RWPE2 (cell line): ENCODE measurements around the gene DMD.

ENCODE experiments used
- ATAC-seq: fragments of 200-7000 bp; cut with Tn5 transposase; 3 replicates; pipeline ENCODE4 v1.9.1; 2021; ENCODE audit warnings: low read depth
- DNase-seq: peaks from one replicate; pipeline ENCODE4 v3.0.0-alpha.2; 2020; ENCODE audit warnings: low spot score
- H3K27ac ChIP-seq: fragments of 450-650 bp; 2 replicates; pipeline ENCODE4 v1.5.1; 2017; ENCODE audit warnings: mild to moderate bottlenecking; ENCODE audit not compliant: poor library complexity, severe bottlenecking
- H3K27me3 ChIP-seq: fragments of 250-450 bp; sonication (Bioruptor Pico); 2 replicates; pipeline ENCODE4 v1.5.1; 2021; ENCODE audit warnings: mild to moderate bottlenecking, moderate library complexity; ENCODE audit not compliant: insufficient read depth, poor library complexity, severe bottlenecking
- H3K36me3 ChIP-seq: fragments of 250-450 bp; sonication (Bioruptor Pico); 2 replicates; pipeline ENCODE4 v1.5.1; 2020; ENCODE audit warnings: low read depth, mild to moderate bottlenecking, moderate library complexity
- H3K4me1 ChIP-seq: fragments of 250-450 bp; sonication (Bioruptor Pico); 2 replicates; pipeline ENCODE4 v1.5.1; 2021; ENCODE audit warnings: mild to moderate bottlenecking, moderate library complexity; ENCODE audit not compliant: insufficient read depth, poor library complexity, severe bottlenecking
- H3K4me3 ChIP-seq: fragments of 250-450 bp; sonication (Bioruptor Pico); 2 replicates; pipeline ENCODE4 v1.5.1; 2021; ENCODE audit warnings: mild to moderate bottlenecking, moderate library complexity; ENCODE audit not compliant: severe bottlenecking
- H3K9me3 ChIP-seq: fragments of 250-450 bp; sonication (Bioruptor Pico); 2 replicates; pipeline ENCODE4 v1.5.1; 2021; ENCODE audit warnings: mild to moderate bottlenecking, moderate library complexity; ENCODE audit not compliant: severe bottlenecking
- CTCF ChIP-seq: fragments of 450-650 bp; IDR thresholded peaks from one replicate; pipeline ENCODE4 v1.5.1; 2017; ENCODE audit warnings: mild to moderate bottlenecking, moderate library complexity; ENCODE audit not compliant: poor library complexity, severe bottlenecking

DMD gene

GRCh38 chrX:31110657-31111056 is 2100.7 kb downstream of the DMD start:
- no peaks in the 10 kb centered on the region for H3K4me1 ChIP-seq
- H3K27ac ChIP-seq = no peak overlapping the region
- no peak for TF ChIP-seq CTCF
- ATAC-seq (no peak), DNase-seq (no peak)
- no peaks in the 10 kb centered on the region for H3K9me3 ChIP-seq
- H3K27me3 ChIP-seq = no peaks in the 10 kb centered on the region
- H3K4me3 ChIP-seq = no peak overlapping the region
- no peaks in the 10 kb centered on the region for H3K36me3 ChIP-seq

GRCh38 chrX:31099536-31100090 is 2111.7 kb downstream of the DMD start:
- Histone ChIP-seq H3K27me3 (no peaks in the 10 kb centered on the region), H3K4me1 (no peaks in the 10 kb centered on the region), H3K4me3 (no peak overlapping the region), H3K27ac (no peak overlapping the region), H3K9me3 (no peaks in the 10 kb centered on the region), H3K36me3 (no peaks in the 10 kb centered on the region)
- no peak for TF ChIP-seq CTCF
- ATAC-seq (no peak), DNase-seq (no peak)

GRCh38 chrX:31098079-31098478 is 2113.3 kb downstream of the DMD start:
- no peak overlapping the region for H3K27ac ChIP-seq
- no peaks in the 10 kb centered on the region for H3K9me3 ChIP-seq
- no peaks in the 10 kb centered on the region for H3K36me3 ChIP-seq
- no peak for TF ChIP-seq CTCF
- ATAC-seq (no peak), DNase-seq (no peak)
- no peaks in the 10 kb centered on the region for H3K4me1 ChIP-seq
- no peaks in the 10 kb centered on the region for H3K27me3 ChIP-seq
- H3K4me3 ChIP-seq = no peak overlapping the region

GRCh38 chrX:31093639-31093975 is 2117.7 kb downstream of the DMD start:
- no peak for TF ChIP-seq CTCF
- ATAC-seq (no peak), DNase-seq (no peak)
- Histone ChIP-seq H3K4me3 (no peak overlapping the region), H3K9me3 (no peaks in the 10 kb centered on the region), H3K27ac (no peak overlapping the region), H3K27me3 (no peaks in the 10 kb centered on the region), H3K36me3 (no peaks in the 10 kb centered on the region), H3K4me1 (no peaks in the 10 kb centered on the region)

GRCh38 chrX:31092970-31093638 is 2118.2 kb downstream of the DMD start:
- no peak overlapping the region for H3K4me3 ChIP-seq
- TF ChIP-seq CTCF = no peak
- no peaks in the 10 kb centered on the region for H3K9me3 ChIP-seq
- DNase-seq = no peak
- no peak for ATAC-seq
- no peaks in the 10 kb centered on the region for H3K27me3 ChIP-seq
- H3K27ac ChIP-seq = no peak overlapping the region
- no peaks in the 10 kb centered on the region for H3K4me1 ChIP-seq
- H3K36me3 ChIP-seq = no peaks in the 10 kb centered on the region
